ENCODE measurements around the gene CAVIN3. TPM values are rescaled to one million over a fixed set of nuclear protein-coding genes. Genes with fewer than 3 reads are reported as not detected.

The CAVIN3 gene
- total and polyA plus RNA-seq, 9 of the 15 experiments (the other 6 are each of a cell fraction or from before 2014, with no cell fraction given), result 0.13 TPM; not detected in 8

GRCh38 chr11:6305297-6305696 lies 15.0 kb downstream of the CAVIN3 start:
- H2AFZ ChIP-seq (ENCODE audit: low read depth, low read length), result no peak overlapping the region
- WGBS (ENCODE audit: insufficient coverage, low coverage, missing lambda C conversion rate), result 0% methylated on average over 4 of the region's 4 CpGs
- no peak for TF ChIP-seq RNF2 (IDR thresholded peaks at IDR 0.05)
- TF ChIP-seq TRIM25 (IDR thresholded peaks at IDR 0.05; ENCODE audit: borderline replicate concordance), result no peak
- TF ChIP-seq, protein P1, sequence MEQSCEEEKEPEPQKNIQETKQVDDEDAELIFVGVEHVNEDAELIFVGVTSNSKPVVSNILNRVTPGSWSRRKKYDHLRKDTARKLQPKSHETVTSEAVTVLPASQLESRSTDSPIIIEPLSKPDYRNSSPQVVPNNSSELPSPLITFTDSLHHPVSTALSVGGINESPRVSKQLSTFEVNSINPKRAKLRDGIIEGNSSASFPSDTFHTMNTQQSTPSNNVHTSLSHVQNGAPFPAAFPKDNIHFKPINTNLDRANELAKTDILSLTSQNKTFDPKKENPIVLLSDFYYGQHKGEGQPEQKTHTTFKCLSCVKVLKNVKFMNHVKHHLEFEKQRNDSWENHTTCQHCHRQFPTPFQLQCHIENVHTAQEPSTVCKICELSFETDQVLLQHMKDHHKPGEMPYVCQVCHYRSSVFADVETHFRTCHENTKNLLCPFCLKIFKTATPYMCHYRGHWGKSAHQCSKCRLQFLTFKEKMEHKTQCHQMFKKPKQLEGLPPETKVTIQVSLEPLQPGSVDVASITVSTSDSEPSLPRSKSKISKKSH (CRISPR knock-in tag; IDR thresholded peaks at IDR 0.05), result no peak
- no peak for TF ChIP-seq TEAD1 (CRISPR knock-in tag; IDR thresholded peaks at IDR 0.05)
- no peak for TF ChIP-seq SETDB1 (IDR thresholded peaks at IDR 0.05; ENCODE audit: low read length)
- no peak for TF ChIP-seq BCLAF1 (IDR thresholded peaks at IDR 0.05; ENCODE audit: borderline replicate concordance in 1 of 2, control insufficient read depth in 1 of 2, low read depth in 2 of 2, low read length in 1 of 2)
- no peak for TF ChIP-seq TCFL5 (CRISPR knock-in tag; conservative IDR thresholded peaks at IDR 0.05)
- TF ChIP-seq FOXJ2 (tag; IDR thresholded peaks at IDR 0.05), result no peak
- TF ChIP-seq BACH1 (tag; IDR thresholded peaks at IDR 0.05), result no peak
- no peak for TF ChIP-seq ZFP91 (CRISPR knock-in tag; IDR thresholded peaks at IDR 0.05)
- no peak for TF ChIP-seq ZNF764 (CRISPR knock-in tag; IDR thresholded peaks at IDR 0.05; ENCODE audit: low read depth)
- no peak for TF ChIP-seq PTBP1 (IDR thresholded peaks at IDR 0.05; ENCODE audit: low read depth, low read length)
- no peak for TF ChIP-seq EP300 (IDR thresholded peaks at IDR 0.05; ENCODE audit: low read length)
- TF ChIP-seq LEF1 (IDR thresholded peaks at IDR 0.05), result no peak

More at GRCh38 chr11:6305297-6305696, 15.0 kb downstream of the CAVIN3 start:
- no peak overlapping the region for H3K4me2 ChIP-seq (ENCODE audit: insufficient read depth, low read length)
- no peaks in the 10 kb centered on the region for H3K9me3 ChIP-seq (replicated peaks; ENCODE audit: control insufficient read depth, insufficient read depth, low read depth, low read length)
- BruUV-seq (replicated peaks), result no TSS peak
- DNase-seq (ENCODE audit: extremely low read depth in 1 of 4, low spot score in 3 of 4), result no peak
- intact Hi-C loops (cut with micrococcal nuclease), result no loop called here
- no peaks in the 10 kb centered on the region for H3K79me2 ChIP-seq (ENCODE audit: control insufficient read depth, insufficient read depth, low read length)
- no peak overlapping the region for H3K9ac ChIP-seq (ENCODE audit: insufficient read depth in 1 of 2, low read depth in 2 of 2, low read length in 2 of 2)
- ChIA-PET CTCF (ENCODE audit: low intra/inter-chr PET ratio) (no interaction called here), POLR2A (interaction anchor here (0.6 to 1.1 kb wide), 2 partner anchors 10 to 12 kb away, joined by 3 read pairs; no protein-coding TSS in a partner anchor)
- no peak overlapping the region for H3K4me3 ChIP-seq
- H4K20me1 ChIP-seq (replicated peaks; ENCODE audit: control insufficient read depth, insufficient read depth, low read length), result no peaks in the 10 kb centered on the region
- no peak for FAIRE-seq
- no peak for ATAC-seq
- H3K9me1 ChIP-seq (ENCODE audit: control insufficient read depth, insufficient read depth, low read length), result no peaks in the 10 kb centered on the region
- peaks cover 19 to 23% of the 10 kb centered on the region in 2 experiments for H3K27me3 ChIP-seq (ENCODE audit: control insufficient read depth in 2 of 2, insufficient read depth in 2 of 2, low read length in 2 of 2)
- H3K27ac ChIP-seq (ENCODE audit: extremely low read depth, low read depth, low read length), result no peak overlapping the region
- in situ Hi-C loops (cut with MboI), result no loop called here
- no peaks in the 10 kb centered on the region for H3K36me3 ChIP-seq (ENCODE audit: control insufficient read depth, insufficient read depth, low read length)
- H3K4me1 ChIP-seq (replicated peaks in 1 of 2; ENCODE audit: control insufficient read depth in 2 of 2, insufficient read depth in 2 of 2, low read length in 2 of 2), result no peaks in the 10 kb centered on the region

Data from K562 (cell line).